GM12878 (cell line): ENCODE results near the gene DUOXA1. TPM values are rescaled to one million over a fixed set of nuclear protein-coding genes. Genes with fewer than 3 reads are reported as not detected.

Source experiments
- ATAC-seq: fragments of 200-7000 bp; cut with Tn5 transposase; 3 replicates; pipeline ENCODE4 v1.9.1; 2020; ENCODE audit warnings: mild to moderate bottlenecking, moderate library complexity
- BruUV-seq: library from RNA; stranded (reverse); fragments of 400-500 nt; replicated peaks from 2 replicates; lab custom pipeline; 2021; lab: Mats Ljungman, UMichigan
- CTCF ChIA-PET: fragments of 300-600 bp; sonication (Branson Sonifier 250); formaldehyde crosslinking; extraction: SDS; loops from one replicate; lab custom pipeline; 2021; ENCODE audit warnings: inconsistent platforms; lab: Yijun Ruan, JAX
- POLR2A ChIA-PET: fragments of 350-600 bp; formaldehyde crosslinking; extraction: SDS; loops from one replicate; lab custom pipeline; 2021; ENCODE audit warnings: inconsistent platforms; lab: Charles Lee
- RAD21 ChIA-PET: fragments of 300-600 bp; sonication (Branson Sonifier 250); formaldehyde crosslinking; loops from one replicate; lab custom pipeline; 2023; ENCODE audit warnings: antibody characterized with exemption; ENCODE audit not compliant: unreplicated experiment; lab: Charles Lee
- SMC1A ChIA-PET: fragments of 300-600 bp; sonication (Branson Sonifier 250); formaldehyde crosslinking; loops from one replicate; lab custom pipeline; 2023; ENCODE audit not compliant: unreplicated experiment, uncharacterized antibody; lab: Charles Lee
- DNase-seq: peaks from one replicate; pipeline ENCODE4 v3.0.0-alpha.2; 2011; ENCODE audit warnings: low read depth, low spot score
- FAIRE-seq: peaks from 3 replicates; lab custom pipeline; 2011; peaks lifted over from hg19 to GRCh38; lab: Jason Lieb, UNC
- H2AFZ ChIP-seq: 2 replicates; pipeline ENCODE4 v1.6.0; 2011; ENCODE audit warnings: low read depth, low read length, control low read depth; ENCODE audit not compliant: control insufficient read depth
- H3K27ac ChIP-seq: 2 replicates; pipeline ENCODE4 v1.5.1; 2011; ENCODE audit warnings: control low read depth; ENCODE audit not compliant: control insufficient read depth, insufficient read depth
- H3K27me3 ChIP-seq, 2 experiments: replicated peaks in 1 of 2; 2 replicates each; pipeline versions ENCODE4 v1.6.0 to v1.6.1; 2011; ENCODE audit warnings: low read length in 1 of 2; ENCODE audit not compliant: control insufficient read depth in 2 of 2, insufficient read depth in 2 of 2
- H3K36me3 ChIP-seq, 2 experiments: 2 replicates each; pipeline ENCODE4 v1.5.1; 2011; ENCODE audit warnings: low read length in 1 of 2; ENCODE audit not compliant: control insufficient read depth in 2 of 2, insufficient read depth in 2 of 2
- H3K4me1 ChIP-seq: 2 replicates; pipeline ENCODE4 v1.6.1; 2011; ENCODE audit warnings: mild to moderate bottlenecking, low read length, moderate library complexity, mixed read lengths; ENCODE audit not compliant: control insufficient read depth, insufficient read depth
- H3K4me2 ChIP-seq: 2 replicates; pipeline ENCODE4 v1.6.0; 2011; ENCODE audit warnings: control low read depth; ENCODE audit not compliant: control insufficient read depth, insufficient read depth
- H3K4me3 ChIP-seq: fragments of 200-600 bp; sonication (generic); 2 replicates; pipeline ENCODE4 v1.5.1; 2016
- H3K79me2 ChIP-seq: 2 replicates; pipeline ENCODE4 v1.6.0; 2011; ENCODE audit warnings: low read length; ENCODE audit not compliant: control insufficient read depth, insufficient read depth
- H3K9ac ChIP-seq: 2 replicates; pipeline ENCODE4 v1.8.0; 2011; ENCODE audit warnings: low read length, control low read depth, mixed read lengths; ENCODE audit not compliant: control insufficient read depth, insufficient read depth
- H3K9me3 ChIP-seq: replicated peaks from 3 replicates; pipeline ENCODE4 v1.5.1; 2011; ENCODE audit warnings: mild to moderate bottlenecking, low read length; ENCODE audit not compliant: control insufficient read depth, insufficient read depth
- H4K20me1 ChIP-seq: 2 replicates; pipeline ENCODE4 v1.6.0; 2011; ENCODE audit not compliant: control insufficient read depth, insufficient read depth
- ATF7 ChIP-seq: fragments of 450-650 bp; IDR thresholded peaks from 2 replicates; pipeline ENCODE4 v1.6.1; 2016; ENCODE audit warnings: low read depth, mild to moderate bottlenecking
- CBX5 ChIP-seq: sonication (generic); IDR thresholded peaks from 2 replicates; pipeline ENCODE4 v1.6.1; 2016; ENCODE audit warnings: low read depth, moderate library complexity, mild to moderate bottlenecking, inconsistent platforms
- CHD2 ChIP-seq: IDR thresholded peaks from 2 replicates; pipeline ENCODE4 v1.6.1; 2011; ENCODE audit warnings: low read depth, low read length, improper control_type of control experiment, borderline replicate concordance
- MYC ChIP-seq: IDR thresholded peaks from 2 replicates; pipeline ENCODE4 v1.6.1; 2011; ENCODE audit warnings: mild to moderate bottlenecking, low read length, moderate library complexity, inconsistent platforms; ENCODE audit not compliant: insufficient read depth, insufficient replicate concordance, insufficient read length, severe bottlenecking
- NFIC ChIP-seq: IDR thresholded peaks from 2 replicates; pipeline ENCODE4 v1.6.1; 2012; ENCODE audit warnings: low read depth, mild to moderate bottlenecking, inconsistent platforms, low read length, moderate library complexity
- POLR2AphosphoS5 ChIP-seq: IDR thresholded peaks from 2 replicates; pipeline ENCODE4 v1.6.1; 2011; ENCODE audit warnings: mild to moderate bottlenecking, low read length, inconsistent platforms
- SMARCA5 ChIP-seq: fragments of 450-650 bp; IDR thresholded peaks from 2 replicates; pipeline ENCODE4 v1.6.1; 2017; ENCODE audit warnings: mild to moderate bottlenecking
- STAT3 ChIP-seq: IDR thresholded peaks from 2 replicates; pipeline ENCODE4 v1.6.1; 2011; ENCODE audit warnings: low read depth, low read length, improper control_type of control experiment
- TBL1XR1 ChIP-seq: IDR thresholded peaks from 2 replicates; pipeline ENCODE4 v1.6.1; 2012; ENCODE audit warnings: low read depth, low read length, improper control_type of control experiment
- ZBTB4 ChIP-seq: fragments of 450-650 bp; formaldehyde crosslinking; IDR thresholded peaks from 2 replicates; pipeline ENCODE4 v1.4.0; 2022; ENCODE audit warnings: mild to moderate bottlenecking, moderate library complexity
- WGBS: methylation state at CpG from one replicate; pipeline ENCODE4 v1.1.6; 2016; ENCODE audit warnings: low lambda C conversion rate; ENCODE audit not compliant: insufficient replicate concordance, insufficient coverage; ENCODE audit errors: missing lambda C conversion rate; 5-methylcytosine and 5-hydroxymethylcytosine counted together
- in situ Hi-C: fragments of 300-500 bp; cut with MboI; formaldehyde crosslinking; loops from 9 replicates; pipeline ENCODE4 v1.14.3; 2018; ENCODE audit warnings: mixed read lengths
- intact Hi-C: fragments of 100-400 bp; cut with micrococcal nuclease; formaldehyde crosslinking; loops from one replicate; pipeline ENCODE4 v1.14.2; 2022; ENCODE audit not compliant: unreplicated experiment
- polyA plus RNA-seq, 11 experiments: library from polyadenylated mRNA; depleted of rRNA in 4 of 11; unstranded in 6 of 11; stranded (reverse) in 5 of 11; fragments of >200 nt; fragmentation: Nextera tagmentation in 4 of 11; fragmentation: Illumina TruSeq in 1 of 11; extraction: Ambion mirVana in 4 of 11; extraction: Trizol in 1 of 11; gene quantifications; 1 replicate in 1 of 11; 2 replicates in 10 of 11; pipeline versions ENCODE4 v1.2.1 to v1.2.3, GENCODE V29; 2011 to 2016; ENCODE audit warnings: inconsistent platforms in 2 of 11, missing spikeins in 2 of 11, low read depth in 1 of 11
- total RNA-seq, 4 experiments: library from RNA; depleted of rRNA in 3 of 4; stranded (reverse); fragments of >200 nt in 3 of 4; fragmentation: Illumina TruSeq in 1 of 4; extraction: Trizol in 1 of 4; gene quantifications; 2 replicates each; pipeline versions ENCODE4 v1.2.1 to v1.2.3, GENCODE V29; 2013 to 2021
- TF ChIP-seq, protein P1 (sequence below): IDR thresholded peaks from 2 replicates; pipeline ENCODE4 v1.6.1; 2012; ENCODE audit warnings: low read depth, low read length, improper control_type of control experiment

The DUOXA1 gene
- total and polyA plus RNA-seq, 10 of the 15 experiments (the other 5 are each of a cell fraction or from before 2014, with no cell fraction given), result 0.08 TPM; not detected in 9

DNA sequence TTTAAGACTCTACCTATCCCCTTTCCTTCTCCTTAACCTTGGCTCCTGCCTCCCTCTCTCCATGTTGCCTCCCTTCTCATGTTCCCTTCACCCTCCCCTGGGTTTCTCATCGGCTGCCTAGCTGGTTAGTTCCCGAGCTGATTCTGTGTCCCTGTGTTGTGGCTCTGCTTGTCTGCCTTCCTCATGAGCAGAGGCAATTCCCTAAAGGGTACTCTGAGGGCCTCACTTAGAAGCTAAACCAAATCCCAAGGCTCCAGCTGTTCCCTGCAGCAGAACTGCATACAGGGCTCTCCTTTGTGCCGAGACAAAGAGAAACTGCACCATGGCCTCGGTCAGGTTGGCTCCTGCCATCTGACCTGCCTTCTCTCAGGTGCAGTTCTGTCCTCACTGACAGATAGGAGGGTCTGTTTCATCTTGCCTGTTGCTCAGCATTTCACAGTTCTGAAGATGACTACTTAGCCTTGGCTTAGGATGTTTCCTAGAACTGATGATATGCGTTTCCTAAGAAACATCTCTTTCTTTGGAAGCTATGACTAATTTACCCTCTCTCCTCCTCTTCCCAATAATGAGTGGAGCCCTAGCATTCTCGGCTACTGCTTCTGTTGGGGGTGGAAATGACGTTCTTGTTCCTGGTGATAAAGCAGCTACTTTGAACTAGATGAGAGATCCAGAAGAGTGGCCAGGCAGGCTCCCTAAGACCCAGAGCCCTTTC lies 27.2 kb upstream of the DUOXA1 start:
- WGBS, result 86% methylated on average over 7 of the region's 7 CpGs
- no TSS peak for BruUV-seq
- Histone ChIP-seq H3K9me3 (no peaks in the 10 kb centered on the region), H3K27me3 (no peaks in the 10 kb centered on the region), H3K9ac (no peak overlapping the region), H3K4me3 (no peak overlapping the region), H3K4me2 (no peak overlapping the region), H3K36me3 (no peaks in the 10 kb centered on the region), H3K27ac (no peak overlapping the region), H3K4me1 (no peaks in the 10 kb centered on the region), H2AFZ (no peak overlapping the region), H3K79me2 (no peaks in the 10 kb centered on the region), H4K20me1 (no peaks in the 10 kb centered on the region)
- ChIA-PET RAD21 (no interaction called here), POLR2A (no interaction called here), CTCF (interaction anchor here (0.5 to 16.3 kb wide), 7 partner anchors 9 to 244 kb away, joined by 3 to 200 read pairs (median 6); partner anchors contain the start of gene SHF), SMC1A (no interaction called here)
- DNase-seq, result no peak
- TF ChIP-seq CBX5 (no peak), MYC (no peak), ATF7 (no peak), STAT3 (no peak), ZBTB4 (CRISPR knock-in tag) (no peak), NFIC (no peak), POLR2AphosphoS5 (no peak), CHD2 (no peak), TBL1XR1 (no peak), SMARCA5 (no peak)
- TF ChIP-seq, protein P1, sequence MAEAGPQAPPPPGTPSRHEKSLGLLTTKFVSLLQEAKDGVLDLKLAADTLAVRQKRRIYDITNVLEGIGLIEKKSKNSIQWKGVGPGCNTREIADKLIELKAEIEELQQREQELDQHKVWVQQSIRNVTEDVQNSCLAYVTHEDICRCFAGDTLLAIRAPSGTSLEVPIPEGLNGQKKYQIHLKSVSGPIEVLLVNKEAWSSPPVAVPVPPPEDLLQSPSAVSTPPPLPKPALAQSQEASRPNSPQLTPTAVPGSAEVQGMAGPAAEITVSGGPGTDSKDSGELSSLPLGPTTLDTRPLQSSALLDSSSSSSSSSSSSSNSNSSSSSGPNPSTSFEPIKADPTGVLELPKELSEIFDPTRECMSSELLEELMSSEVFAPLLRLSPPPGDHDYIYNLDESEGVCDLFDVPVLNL, result no peak
- in situ Hi-C loops (no loop called here), intact Hi-C loops (no loop called here)
- FAIRE-seq, result no peak
- no peak for ATAC-seq
